ENCODE measurements around the gene CA10. TPM values are rescaled to one million over a fixed set of nuclear protein-coding genes. Genes with fewer than 3 reads are reported as not detected.

CA10 gene
- total RNA-seq, 1 donor from 2014 or later, result not detected

DNA sequence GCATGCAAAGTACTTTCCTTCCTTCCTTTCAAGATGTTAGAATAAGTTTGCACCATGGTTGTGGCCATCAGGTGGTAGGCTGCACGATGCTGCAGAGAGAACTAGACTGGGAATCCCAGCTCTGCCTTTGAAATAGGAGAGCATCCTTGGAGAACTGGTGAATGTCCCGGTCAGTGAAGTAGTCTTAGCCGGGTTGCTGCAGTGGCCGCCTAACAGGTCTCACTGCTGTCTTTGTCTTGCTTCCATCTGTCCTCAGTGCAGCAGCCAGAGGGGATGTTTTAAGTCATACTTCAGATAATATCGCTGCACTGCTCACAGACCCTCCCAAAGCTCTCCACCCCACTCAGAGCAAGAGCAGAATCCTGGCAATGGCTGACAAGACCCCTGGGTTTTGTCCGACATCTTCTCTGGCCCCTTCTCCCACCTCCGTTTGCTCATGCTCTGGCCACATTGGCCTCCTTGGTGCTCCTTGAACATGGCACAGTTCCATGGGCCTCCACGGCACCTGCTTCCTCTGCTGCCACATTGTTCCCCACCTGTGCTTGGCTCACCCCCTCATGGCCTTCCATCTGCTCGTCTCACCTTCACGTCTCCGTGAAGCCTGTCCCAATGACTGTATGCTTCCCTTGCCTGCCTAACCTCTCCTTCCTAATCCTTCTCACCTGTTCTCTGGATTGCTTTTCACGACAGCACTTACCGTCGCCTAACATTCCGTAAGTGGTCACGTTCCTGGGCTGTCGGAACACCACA lies 458.3 kb downstream of the CA10 start:
- TF ChIP-seq, protein P1, sequence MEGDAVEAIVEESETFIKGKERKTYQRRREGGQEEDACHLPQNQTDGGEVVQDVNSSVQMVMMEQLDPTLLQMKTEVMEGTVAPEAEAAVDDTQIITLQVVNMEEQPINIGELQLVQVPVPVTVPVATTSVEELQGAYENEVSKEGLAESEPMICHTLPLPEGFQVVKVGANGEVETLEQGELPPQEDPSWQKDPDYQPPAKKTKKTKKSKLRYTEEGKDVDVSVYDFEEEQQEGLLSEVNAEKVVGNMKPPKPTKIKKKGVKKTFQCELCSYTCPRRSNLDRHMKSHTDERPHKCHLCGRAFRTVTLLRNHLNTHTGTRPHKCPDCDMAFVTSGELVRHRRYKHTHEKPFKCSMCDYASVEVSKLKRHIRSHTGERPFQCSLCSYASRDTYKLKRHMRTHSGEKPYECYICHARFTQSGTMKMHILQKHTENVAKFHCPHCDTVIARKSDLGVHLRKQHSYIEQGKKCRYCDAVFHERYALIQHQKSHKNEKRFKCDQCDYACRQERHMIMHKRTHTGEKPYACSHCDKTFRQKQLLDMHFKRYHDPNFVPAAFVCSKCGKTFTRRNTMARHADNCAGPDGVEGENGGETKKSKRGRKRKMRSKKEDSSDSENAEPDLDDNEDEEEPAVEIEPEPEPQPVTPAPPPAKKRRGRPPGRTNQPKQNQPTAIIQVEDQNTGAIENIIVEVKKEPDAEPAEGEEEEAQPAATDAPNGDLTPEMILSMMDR (IDR thresholded peaks at IDR 0.05), result no peak
- peaks cover 15% of the 10 kb centered on the region for H3K27me3 Mint-ChIP-seq (ENCODE audit: low read depth)
- H3K4me3 Mint-ChIP-seq (ENCODE audit: unreplicated experiment), result no peak overlapping the region
- H3K9me3 Mint-ChIP-seq (ENCODE audit: low read depth), result peaks cover 6% of the 10 kb centered on the region
- no peak for DNase-seq (ENCODE audit: low spot score)
- H3K27ac Mint-ChIP-seq (ENCODE audit: unreplicated experiment), result no peak overlapping the region
- peaks cover 5% of the 10 kb centered on the region for H3K4me1 Mint-ChIP-seq (ENCODE audit: low read depth)
- H3K36me3 Mint-ChIP-seq (ENCODE audit: low read depth), result no peaks in the 10 kb centered on the region

DNA sequence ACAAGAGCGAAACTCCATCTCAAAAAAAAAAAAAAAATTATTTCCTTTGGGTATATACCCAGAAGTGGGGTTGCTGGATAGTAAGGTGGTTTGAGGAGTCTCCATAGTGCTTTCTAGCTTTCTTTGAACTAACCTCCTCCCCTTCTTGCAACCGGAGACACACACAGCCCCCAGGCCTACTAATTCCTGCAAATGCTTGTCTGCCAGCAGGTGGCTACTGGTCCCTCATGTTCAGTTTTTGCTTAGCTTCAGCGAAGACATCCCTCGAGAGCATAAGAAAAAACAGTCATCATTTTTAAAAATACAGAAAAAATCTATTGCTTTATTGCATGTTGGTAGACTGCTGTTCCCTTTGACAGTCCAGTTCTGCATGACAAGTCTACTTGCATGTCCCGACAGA lies 459.2 kb downstream of the CA10 start:
- peaks cover 15% of the 10 kb centered on the region for H3K9me3 Mint-ChIP-seq (ENCODE audit: low read depth)
- H3K4me1 Mint-ChIP-seq (ENCODE audit: low read depth), result peaks cover 5% of the 10 kb centered on the region
- no peaks in the 10 kb centered on the region for H3K36me3 Mint-ChIP-seq (ENCODE audit: low read depth)
- no peak overlapping the region for H3K4me3 Mint-ChIP-seq (ENCODE audit: unreplicated experiment)
- no peak for DNase-seq (ENCODE audit: low spot score)
- TF ChIP-seq, protein P1 (IDR thresholded peaks at IDR 0.05), result peak; percentile 37
- H3K27me3 Mint-ChIP-seq (ENCODE audit: low read depth), result peaks cover 15% of the 10 kb centered on the region
- H3K27ac Mint-ChIP-seq (ENCODE audit: unreplicated experiment), result no peak overlapping the region

DNA sequence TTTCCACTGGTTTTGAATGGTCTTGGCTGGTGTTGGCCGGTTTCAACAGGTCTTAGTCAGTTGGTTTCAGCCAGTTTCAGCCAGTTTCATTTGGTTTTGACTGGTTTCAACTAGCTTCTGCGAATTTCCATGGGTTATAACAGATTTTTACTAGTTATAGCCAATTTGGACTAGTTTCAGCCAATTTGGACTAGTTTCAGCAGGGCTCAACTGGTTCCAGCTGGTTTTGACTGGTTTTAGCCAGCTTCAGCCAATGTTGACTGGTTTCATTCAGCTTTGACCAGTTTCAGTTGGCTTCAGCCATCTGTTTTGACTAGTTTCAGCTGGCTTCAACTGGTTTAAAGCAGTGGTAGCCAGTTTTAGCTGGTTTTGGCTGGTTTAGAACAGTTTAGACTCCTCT lies 465.6 kb downstream of the CA10 start:
- no peak for DNase-seq (ENCODE audit: low spot score)
- H3K4me1 Mint-ChIP-seq (ENCODE audit: low read depth), result no peaks in the 10 kb centered on the region
- TF ChIP-seq, protein P1 (IDR thresholded peaks at IDR 0.05), result no peak
- H3K4me3 Mint-ChIP-seq (ENCODE audit: unreplicated experiment), result no peak overlapping the region
- H3K36me3 Mint-ChIP-seq (ENCODE audit: low read depth), result no peaks in the 10 kb centered on the region
- H3K27ac Mint-ChIP-seq (ENCODE audit: unreplicated experiment), result no peak overlapping the region
- peaks cover 8% of the 10 kb centered on the region for H3K27me3 Mint-ChIP-seq (ENCODE audit: low read depth)
- H3K9me3 Mint-ChIP-seq (ENCODE audit: low read depth), result peaks cover 31% of the 10 kb centered on the region

- no peak for DNase-seq (ENCODE audit: low spot score)
- Mint-ChIP-seq H3K36me3 (ENCODE audit: low read depth) (no peaks in the 10 kb centered on the region), H3K4me3 (ENCODE audit: unreplicated experiment) (no peak overlapping the region), H3K9me3 (ENCODE audit: low read depth) (peaks cover 14% of the 10 kb centered on the region), H3K27ac (ENCODE audit: unreplicated experiment) (no peak overlapping the region), H3K27me3 (ENCODE audit: low read depth) (peaks cover 6% of the 10 kb centered on the region), H3K4me1 (ENCODE audit: low read depth) (no peaks in the 10 kb centered on the region)
- TF ChIP-seq, protein P1 (IDR thresholded peaks at IDR 0.05), result no peak
Measured at GRCh38 chr17:51687887-51688286, 470.6 kb downstream of the CA10 start.

- DNase-seq (ENCODE audit: low spot score), result no peak
Measured at GRCh38 chr17:51685287-51685909, 473.1 kb downstream of the CA10 start.

More at GRCh38 chr17:51685287-51685909, 473.1 kb downstream of the CA10 start:
- peaks cover 3% of the 10 kb centered on the region for H3K9me3 Mint-ChIP-seq (ENCODE audit: low read depth)
- peaks cover 6% of the 10 kb centered on the region for H3K27me3 Mint-ChIP-seq (ENCODE audit: low read depth)
- no peaks in the 10 kb centered on the region for H3K4me1 Mint-ChIP-seq (ENCODE audit: low read depth)
- H3K36me3 Mint-ChIP-seq (ENCODE audit: low read depth), result no peaks in the 10 kb centered on the region
- TF ChIP-seq, protein P1 (IDR thresholded peaks at IDR 0.05), result no peak
- no peak overlapping the region for H3K4me3 Mint-ChIP-seq (ENCODE audit: unreplicated experiment)
- no peak overlapping the region for H3K27ac Mint-ChIP-seq (ENCODE audit: unreplicated experiment)

Measured in chondrocyte (in vitro differentiated cells).